ENCODE results near the gene SLC9A8. TPM values are rescaled to one million over a fixed set of nuclear protein-coding genes. Genes with fewer than 3 reads are reported as not detected.

Gene SLC9A8
- total and polyA plus RNA-seq, 12 donors = 3.3 to 8.7 (median 6.9) TPM

- TF ChIP-seq CTCF (IDR thresholded peaks at IDR 0.05) = no peak
- intact Hi-C loops (cut with DNase I) = no loop called here
- no peaks in the 10 kb centered on the region for H3K9me3 ChIP-seq
- DNase-seq (no peak), ATAC-seq (peak in 5 of 8 donors; percentile 25 to 65 (median 62))
- peaks cover 0 to 99% (median 35%) of the 10 kb centered on the region in 9 donors for H3K36me3 ChIP-seq
- H3K27me3 ChIP-seq = no peaks in the 10 kb centered on the region
- H3K4me3 ChIP-seq = no peak overlapping the region
- H3K27ac ChIP-seq = no peak overlapping the region
- no peaks in the 10 kb centered on the region for H3K4me1 ChIP-seq
- WGBS, 2 donors = 80% methylated on average over 7 of the region's 7 CpGs
These were observed 52.9 kb downstream of the SLC9A8 start for GRCh38 chr20:49865559-49865958.

- Histone ChIP-seq H3K4me3 (no peak overlapping the region), H3K9me3 (no peaks in the 10 kb centered on the region), H3K36me3 (peaks cover 0 to 99% (median 32%) of the 10 kb centered on the region in 9 donors), H3K4me1 (no peaks in the 10 kb centered on the region), H3K27me3 (no peaks in the 10 kb centered on the region), H3K27ac (no peak overlapping the region)
- DNase-seq = no peak
- ATAC-seq = no peak
- 95% methylated on average over 8 of the region's 8 CpGs for WGBS, 2 donors
- no peak for TF ChIP-seq CTCF (IDR thresholded peaks at IDR 0.05)
- intact Hi-C loops (cut with DNase I) = no loop called here
These were observed 53.4 kb downstream of the SLC9A8 start for GRCh38 chr20:49866051-49866450.

- no peak for ATAC-seq
- Histone ChIP-seq H3K27me3 (no peaks in the 10 kb centered on the region), H3K27ac (no peak overlapping the region), H3K36me3 (peaks cover 0 to 98% (median 32%) of the 10 kb centered on the region in 9 donors), H3K4me1 (no peaks in the 10 kb centered on the region), H3K4me3 (no peak overlapping the region), H3K9me3 (no peaks in the 10 kb centered on the region)
- WGBS, 2 donors = 84 to 85% methylated on average over 9 of the region's 9 CpGs
- DNase-seq = no peak
- TF ChIP-seq CTCF (IDR thresholded peaks at IDR 0.05) = no peak
- intact Hi-C loops (cut with DNase I) = no loop called here
These were observed 55.0 kb downstream of the SLC9A8 start for GRCh38 chr20:49867453-49868215.

- H3K27ac ChIP-seq = no peak overlapping the region
- intact Hi-C loops (cut with DNase I) = no loop called here
- TF ChIP-seq CTCF (IDR thresholded peaks at IDR 0.05) = no peak
These were observed 55.9 kb downstream of the SLC9A8 start for GRCh38 chr20:49868538-49868937.

More at GRCh38 chr20:49868538-49868937, 55.9 kb downstream of the SLC9A8 start:
- WGBS, 2 donors = 95 to 96% methylated on average over 3 of the region's 3 CpGs
- Histone ChIP-seq H3K9me3 (no peaks in the 10 kb centered on the region), H3K36me3 (peaks cover 0 to 98% (median 28%) of the 10 kb centered on the region in 9 donors), H3K4me1 (no peaks in the 10 kb centered on the region), H3K27me3 (no peaks in the 10 kb centered on the region), H3K4me3 (no peak overlapping the region)
- ATAC-seq (no peak), DNase-seq (no peak)

Measured in heart right ventricle (tissue), 16 donors.